Measurements from ENCODE around the gene DDX6.
A peak's percentile ranks its signal among the peaks of the same experiment; 100 is the strongest.

DDX6 gene

DNA sequence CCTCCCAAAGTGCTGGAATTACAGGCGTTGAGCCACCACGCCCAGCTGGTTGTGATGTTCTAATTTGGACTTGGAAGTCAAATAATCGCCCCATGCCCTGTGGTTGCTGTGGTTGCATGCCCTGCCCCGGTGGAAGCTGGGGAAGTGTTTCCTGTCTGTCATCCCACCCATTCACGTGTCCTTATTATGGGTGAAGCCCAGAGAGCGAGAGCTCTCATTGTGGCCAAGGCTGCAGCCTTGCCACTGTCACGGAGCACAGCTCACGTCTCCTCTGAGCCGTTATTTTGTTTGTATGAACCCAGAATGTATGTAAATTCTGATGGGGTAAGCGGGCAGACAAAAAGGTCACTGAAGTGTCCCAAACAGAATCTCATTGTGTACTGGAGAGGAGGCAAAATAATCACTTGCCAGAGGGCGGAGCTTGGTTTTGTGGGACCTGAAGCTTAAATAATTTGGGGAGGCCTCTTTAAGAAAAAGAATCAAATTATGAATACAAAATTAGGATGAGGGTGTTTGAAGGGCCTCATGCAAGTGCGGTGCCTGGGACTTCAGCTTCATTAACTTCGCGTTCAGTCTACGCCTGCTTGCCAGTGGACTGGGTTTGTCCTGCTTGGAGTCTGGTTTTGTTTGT, 85.7 kb downstream of the DDX6 start:
- peak in 31 of 51 donors; percentile 10 to 83 (median 41) for DNase-seq

DNA sequence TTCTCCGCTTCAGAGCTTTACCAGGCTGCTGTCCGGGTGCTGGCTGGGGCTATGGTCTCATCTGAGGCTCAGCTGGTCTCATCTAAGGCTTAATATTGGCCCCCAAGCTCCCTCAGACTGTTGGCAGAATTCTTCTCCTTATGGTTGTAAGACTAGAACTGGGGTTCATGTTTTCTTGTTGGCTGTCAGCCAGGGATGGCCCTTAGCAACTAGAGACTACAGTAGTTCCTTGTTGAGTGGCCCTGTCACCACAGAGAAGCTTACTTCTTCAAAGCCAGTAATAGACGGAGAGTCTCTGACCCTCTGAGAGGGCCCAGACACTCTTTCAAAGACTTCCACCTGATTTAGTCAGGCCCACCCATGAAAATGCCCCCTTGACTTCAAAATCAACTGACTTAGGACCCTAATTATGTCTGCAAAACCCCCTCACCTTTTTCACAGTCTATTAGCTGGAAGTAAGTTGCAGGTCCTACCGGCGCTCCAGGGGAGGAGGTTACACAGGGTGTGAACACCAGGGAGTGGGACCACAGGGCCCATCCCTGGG, 87.3 kb downstream of the DDX6 start:
- DNase-seq: peak in 18 of 51 donors; percentile 12 to 53 (median 28)

DNA sequence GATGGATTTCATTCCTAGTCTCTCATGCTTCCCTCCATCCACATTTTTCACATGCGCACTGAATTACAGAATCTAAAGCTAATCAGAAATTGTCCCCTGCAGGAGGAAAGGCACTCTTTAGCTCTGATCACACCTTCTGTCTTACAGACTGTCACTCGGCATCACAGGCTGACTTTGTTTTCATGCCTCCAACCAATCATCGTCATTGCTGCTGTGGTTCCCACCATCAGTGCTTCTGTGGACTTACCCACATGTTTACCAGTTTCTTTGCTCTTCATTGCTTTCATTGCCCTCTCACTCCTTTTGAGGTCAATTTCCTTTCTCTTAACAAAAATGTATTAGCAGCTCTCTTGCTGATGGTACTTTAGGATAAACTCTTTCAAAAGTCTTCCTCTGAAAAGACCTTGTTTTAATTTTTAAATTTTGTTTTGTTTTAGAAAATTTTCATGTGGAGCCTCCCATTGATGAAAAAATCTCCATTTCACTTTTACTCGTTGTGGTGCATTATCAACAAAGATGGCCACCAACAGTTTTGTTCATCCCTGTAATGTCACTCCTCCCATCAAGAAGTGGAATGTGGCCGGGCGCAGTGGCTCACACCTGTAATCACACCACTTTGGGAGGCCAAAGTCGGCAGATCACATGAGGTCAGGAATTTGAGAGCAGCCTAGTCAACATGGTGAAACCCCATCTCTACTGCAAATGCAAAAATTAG, 91.3 kb downstream of the DDX6 start:
- no peak for DNase-seq

Data from hypothalamus (tissue), 51 donors.